Measurements from ENCODE around the gene ARHGAP44. TPM values are rescaled to one million over a fixed set of nuclear protein-coding genes. Genes with fewer than 3 reads are reported as not detected.

The ARHGAP44 gene
- total RNA-seq, 1 donor from 2014 or later = 9.9 TPM

- DNase-seq (no peak), ATAC-seq (no peak)
- intact Hi-C loops (cut with micrococcal nuclease) = no loop called here
Measured at GRCh38 chr17:12982224-12982623, 192.9 kb downstream of the ARHGAP44 start.

- ATAC-seq (peak; percentile 70), DNase-seq (peak; percentile 74)
- intact Hi-C loops (cut with micrococcal nuclease) = no loop called here
Measured at GRCh38 chr17:12983991-12984884, 194.9 kb downstream of the ARHGAP44 start.

GRCh38 chr17:12985431-12986293, 196.4 kb downstream of the ARHGAP44 start:
- no peak for DNase-seq
- intact Hi-C loops (cut with micrococcal nuclease) = no loop called here
- peak; percentile 75 for ATAC-seq

DNA sequence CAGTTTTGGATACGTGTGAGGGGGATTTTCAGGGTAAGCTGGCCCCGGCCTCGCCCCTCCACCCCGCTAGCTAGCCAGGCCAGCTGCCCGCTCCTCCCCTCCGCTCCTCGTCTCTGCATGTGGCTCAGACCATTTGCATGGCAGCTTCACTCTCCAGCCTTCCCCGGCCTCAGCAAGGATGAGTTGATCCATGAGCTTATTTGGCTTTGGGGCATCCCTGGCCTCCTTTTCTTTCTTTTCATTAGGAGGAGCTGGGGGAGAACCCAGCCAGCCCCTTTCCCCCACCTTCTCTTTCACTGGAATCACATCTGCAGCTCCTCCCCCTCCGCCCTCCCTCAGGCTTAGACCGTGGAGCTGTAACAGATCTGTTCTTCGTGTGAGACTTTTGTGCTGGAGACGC, 197.8 kb downstream of the ARHGAP44 start:
- DNase-seq = no peak

DNA sequence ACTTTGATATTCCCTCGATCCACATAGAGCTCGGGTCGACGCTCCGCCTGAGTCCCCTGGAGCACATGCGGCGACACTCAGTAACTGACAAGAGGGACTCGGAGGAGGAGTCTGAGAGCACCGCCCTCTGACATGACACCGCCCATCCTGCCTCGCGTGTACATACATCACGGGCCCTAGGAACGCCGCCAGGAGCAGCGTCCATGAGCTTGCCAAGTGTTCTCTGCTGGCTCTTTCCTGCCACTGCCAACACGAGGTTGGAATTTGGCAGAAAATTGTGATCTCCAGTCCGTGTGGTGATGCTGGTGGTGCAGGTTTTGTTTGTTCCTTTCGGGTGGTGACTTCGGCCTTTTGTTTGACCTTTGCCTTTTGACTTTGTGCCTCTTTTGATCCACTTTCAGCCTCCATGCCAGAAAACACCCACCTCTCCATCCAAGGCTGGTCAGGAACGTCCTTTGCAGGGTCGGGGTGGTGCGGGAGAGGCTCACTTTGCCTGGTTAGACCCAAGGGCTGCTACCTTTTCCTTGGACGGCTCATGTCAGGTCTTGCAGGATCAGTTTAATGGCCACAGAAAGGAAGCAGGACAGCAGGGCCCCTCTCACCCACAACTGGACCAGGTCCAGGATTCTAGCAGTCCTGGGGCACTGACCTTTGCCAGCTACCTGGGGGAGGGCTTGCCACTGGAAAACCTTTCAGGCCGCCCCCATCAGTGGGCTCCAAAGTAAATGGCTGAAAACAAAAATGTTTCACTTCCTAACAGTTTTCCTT, 200.9 kb downstream of the ARHGAP44 start:
- DNase-seq (peak; percentile 89), ATAC-seq (peak; percentile 80)
- intact Hi-C loops (cut with micrococcal nuclease) = no loop called here

More for the DNA sequence above, 197.8 kb downstream of the ARHGAP44 start:
- intact Hi-C loops (cut with micrococcal nuclease) = no loop called here
- ATAC-seq = no peak

DNA sequence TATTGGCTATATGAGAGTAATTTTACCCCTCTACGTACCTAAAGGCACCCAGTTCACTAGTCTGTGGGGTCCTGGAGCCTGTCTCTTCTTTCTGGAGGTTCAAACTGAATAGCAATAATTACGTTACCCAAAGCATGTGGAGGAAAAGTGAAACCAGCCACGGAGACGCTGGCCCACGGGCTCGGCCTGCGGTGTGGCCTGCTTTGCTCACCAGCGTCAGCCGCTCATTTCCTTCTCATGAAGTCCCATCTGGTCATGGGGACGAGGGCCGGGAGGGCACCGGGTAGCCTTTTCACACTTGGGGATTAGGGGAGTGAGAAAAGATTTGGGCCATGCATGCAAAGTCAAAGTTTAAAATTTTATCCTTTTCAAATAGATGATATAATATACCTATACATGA, 201.6 kb downstream of the ARHGAP44 start:
- DNase-seq (no peak), ATAC-seq (no peak)
- intact Hi-C loops (cut with micrococcal nuclease) = no loop called here

- intact Hi-C loops (cut with micrococcal nuclease) = no loop called here
- DNase-seq (no peak), ATAC-seq (no peak)
Measured at GRCh38 chr17:12992676-12993075, 203.4 kb downstream of the ARHGAP44 start.

DNA sequence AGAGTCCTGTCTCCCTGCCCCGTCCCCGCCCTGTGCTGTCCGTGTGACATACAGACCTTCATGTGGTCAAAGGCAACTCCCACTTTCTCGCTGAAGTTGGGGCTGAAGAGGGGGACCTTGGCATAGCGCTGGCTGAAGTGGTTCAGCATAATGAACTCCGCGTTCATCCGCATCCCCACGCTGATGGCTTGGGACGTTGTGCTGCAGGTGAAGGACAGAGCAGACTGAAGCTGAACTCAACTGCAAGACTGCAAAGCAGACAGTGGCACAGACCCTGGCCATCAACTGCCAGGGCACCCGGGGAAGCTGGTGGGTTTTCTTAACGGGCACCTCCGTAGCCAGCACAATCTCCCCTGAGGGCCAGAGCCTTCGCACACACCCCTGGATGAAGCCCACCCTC, 204.3 kb downstream of the ARHGAP44 start:
- ATAC-seq (no peak), DNase-seq (no peak)
- intact Hi-C loops (cut with micrococcal nuclease) = no loop called here

DNA sequence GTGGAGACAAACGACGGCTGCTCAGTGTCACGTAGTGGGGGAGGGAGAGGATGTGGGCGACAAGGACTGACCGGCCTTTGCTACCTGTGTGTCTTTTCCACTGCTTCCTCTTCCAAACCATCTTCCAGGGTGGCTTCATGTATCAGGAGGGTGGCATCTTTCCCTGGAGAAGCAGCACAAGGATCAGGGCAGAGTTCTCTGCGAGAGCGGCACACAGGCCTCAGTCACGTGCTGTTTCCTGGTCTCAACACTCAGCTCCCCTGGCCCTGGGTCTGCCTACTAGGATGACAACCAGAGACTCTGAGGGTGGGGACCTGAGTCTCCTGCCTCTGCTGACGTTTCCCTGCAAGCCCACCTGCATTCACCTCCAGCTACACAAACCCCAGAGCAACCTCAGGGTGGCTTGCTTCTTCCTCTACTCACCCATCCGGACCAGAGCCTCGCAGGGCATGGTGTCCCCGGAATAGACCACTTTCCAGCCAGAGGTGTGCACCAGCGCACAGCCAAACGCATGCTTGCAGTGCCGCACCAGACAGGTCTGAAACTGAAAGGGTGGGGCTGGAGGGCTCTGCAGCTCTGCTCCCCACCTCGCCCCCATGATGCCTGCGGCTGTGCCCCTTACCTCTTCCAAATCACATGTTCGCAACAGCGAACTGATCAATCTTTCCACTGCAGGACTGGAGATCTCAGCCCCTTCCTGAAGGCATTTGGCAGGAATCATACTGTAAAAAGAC, 205.2 kb downstream of the ARHGAP44 start:
- ATAC-seq (no peak), DNase-seq (no peak)
- intact Hi-C loops (cut with micrococcal nuclease) = no loop called here

DNA sequence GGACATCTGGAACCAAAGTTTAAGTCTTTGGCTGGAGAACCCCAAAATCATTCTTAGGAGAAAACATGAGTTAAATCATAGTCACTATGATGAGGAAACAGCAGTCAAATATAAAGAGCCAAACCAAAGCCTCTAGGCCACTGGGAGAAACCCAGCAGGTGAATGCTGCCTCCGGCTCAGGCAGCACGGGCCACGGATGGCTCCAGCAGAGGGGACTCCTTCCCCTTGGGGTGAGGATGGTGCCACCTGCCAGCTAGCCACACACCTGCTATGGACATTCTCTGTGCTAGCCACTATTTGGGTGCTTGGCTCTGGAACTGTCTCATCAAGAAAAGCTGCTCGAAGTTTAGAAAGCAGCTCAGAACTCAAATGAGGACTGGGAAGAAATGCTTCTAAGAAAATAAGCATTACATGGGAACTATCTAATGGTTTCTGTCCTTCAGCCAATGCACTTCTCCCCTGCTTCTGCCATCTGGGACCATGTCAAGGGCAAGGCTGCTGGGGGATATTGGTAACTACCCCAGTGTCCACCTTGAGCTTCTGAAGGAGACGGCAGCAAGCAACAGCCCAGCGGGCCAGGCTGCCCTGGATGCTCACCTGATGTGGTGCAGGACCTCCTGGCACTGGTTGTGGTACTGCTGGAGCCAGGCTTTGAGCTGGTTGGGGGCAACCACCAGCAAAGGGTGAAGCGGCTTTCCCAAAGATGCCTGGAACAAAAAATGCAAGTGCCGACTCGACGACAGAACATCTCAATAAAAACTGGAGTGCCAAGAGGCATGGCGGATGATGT, 206.0 kb downstream of the ARHGAP44 start:
- DNase-seq (no peak), ATAC-seq (no peak)
- intact Hi-C loops (cut with micrococcal nuclease) = no loop called here

- intact Hi-C loops (cut with micrococcal nuclease) = no loop called here
- DNase-seq = no peak
- no peak for ATAC-seq
Measured at GRCh38 chr17:12995896-12996295, 206.6 kb downstream of the ARHGAP44 start.

DNA sequence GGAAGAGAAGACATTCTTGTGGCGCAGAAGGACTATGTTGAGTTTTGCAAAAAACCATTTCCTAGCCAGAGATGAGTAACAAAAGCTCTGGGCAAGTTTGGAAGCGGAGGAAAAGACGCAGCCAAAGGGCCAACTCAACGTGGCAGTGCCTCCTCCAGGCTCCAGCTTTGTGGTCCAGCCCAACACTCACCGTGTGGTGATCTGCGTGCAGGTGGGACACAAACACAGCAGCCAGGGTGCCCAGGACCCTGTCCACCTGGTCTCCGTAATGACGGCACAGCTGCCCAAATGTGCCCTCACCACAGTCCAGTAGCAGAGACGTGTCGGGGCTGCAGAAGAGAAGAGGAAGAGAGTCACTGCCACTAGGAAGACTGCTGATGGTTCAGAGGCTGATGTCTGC, 207.1 kb downstream of the ARHGAP44 start:
- intact Hi-C loops (cut with micrococcal nuclease) = no loop called here

DNA sequence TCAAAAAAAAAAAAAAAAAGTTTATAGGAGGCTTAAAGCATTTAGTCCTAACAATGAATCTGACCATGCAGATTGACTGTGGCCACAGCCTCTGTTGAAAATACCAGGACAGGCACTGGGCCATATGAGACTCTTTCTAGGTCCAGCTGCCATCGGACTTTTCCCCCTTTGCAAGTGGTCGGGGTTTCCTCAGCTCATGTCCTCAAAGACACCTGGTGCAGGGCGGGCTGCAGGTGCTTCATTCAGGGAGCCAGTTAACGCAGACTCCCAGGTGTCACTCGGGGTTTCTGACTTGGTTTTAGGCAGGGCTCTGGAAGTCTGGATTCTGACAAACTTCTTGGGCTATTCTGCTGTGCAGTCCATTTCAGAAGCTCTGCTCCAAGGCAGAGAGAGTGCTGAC, 207.6 kb downstream of the ARHGAP44 start:
- ATAC-seq (no peak), DNase-seq (no peak)
- intact Hi-C loops (cut with micrococcal nuclease) = no loop called here

More for the DNA sequence above, 207.1 kb downstream of the ARHGAP44 start:
- ATAC-seq (no peak), DNase-seq (no peak)

GRCh38 chr17:12998461-12998860, 209.2 kb downstream of the ARHGAP44 start:
- intact Hi-C loops (cut with micrococcal nuclease) = no loop called here
- ATAC-seq (no peak), DNase-seq (no peak)

DNA sequence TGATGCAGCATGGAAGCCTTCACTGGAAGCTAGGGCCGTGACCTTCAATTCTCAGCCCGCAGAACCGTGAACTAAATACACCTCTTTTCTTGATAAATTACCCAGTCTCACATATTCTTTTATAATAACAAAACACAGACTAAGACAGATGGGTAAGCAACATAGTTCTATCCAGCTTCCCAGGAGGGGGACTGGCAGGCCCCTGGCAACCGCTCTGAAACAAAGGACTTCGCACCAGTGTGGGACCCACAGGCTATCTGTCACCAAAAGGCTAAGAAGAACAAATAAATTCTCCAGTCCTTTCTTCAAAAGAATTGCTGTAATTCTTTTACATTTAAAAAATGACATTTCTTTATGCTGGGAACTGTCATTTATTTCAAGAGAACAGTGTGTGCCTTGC, 209.6 kb downstream of the ARHGAP44 start:
- ATAC-seq = no peak
- no peak for DNase-seq
- intact Hi-C loops (cut with micrococcal nuclease) = no loop called here

DNA sequence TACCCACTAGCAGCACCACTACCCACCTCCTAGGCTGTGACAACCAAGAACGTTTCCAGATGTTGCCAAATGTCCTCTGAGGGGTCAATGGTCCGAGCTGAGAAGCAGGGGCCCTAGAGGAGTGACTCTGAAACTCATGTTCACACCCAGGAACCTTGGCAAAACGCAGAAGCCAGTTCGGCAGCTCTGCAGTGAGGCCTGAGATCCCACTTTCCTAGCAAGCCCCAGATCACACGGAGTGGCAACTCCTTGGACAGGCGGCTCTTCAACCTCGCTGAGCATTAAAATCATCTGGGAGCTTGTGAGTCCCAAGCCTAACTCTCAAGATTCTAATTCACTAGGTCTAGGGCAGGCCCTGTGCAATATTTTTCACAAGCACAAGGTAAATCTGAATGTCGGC, 211.3 kb downstream of the ARHGAP44 start:
- DNase-seq = no peak
- ATAC-seq = no peak
- intact Hi-C loops (cut with micrococcal nuclease) = loop anchor here (10.0 kb wide), 1 partner anchor 816 kb away; no protein-coding TSS in a partner anchor

DNA sequence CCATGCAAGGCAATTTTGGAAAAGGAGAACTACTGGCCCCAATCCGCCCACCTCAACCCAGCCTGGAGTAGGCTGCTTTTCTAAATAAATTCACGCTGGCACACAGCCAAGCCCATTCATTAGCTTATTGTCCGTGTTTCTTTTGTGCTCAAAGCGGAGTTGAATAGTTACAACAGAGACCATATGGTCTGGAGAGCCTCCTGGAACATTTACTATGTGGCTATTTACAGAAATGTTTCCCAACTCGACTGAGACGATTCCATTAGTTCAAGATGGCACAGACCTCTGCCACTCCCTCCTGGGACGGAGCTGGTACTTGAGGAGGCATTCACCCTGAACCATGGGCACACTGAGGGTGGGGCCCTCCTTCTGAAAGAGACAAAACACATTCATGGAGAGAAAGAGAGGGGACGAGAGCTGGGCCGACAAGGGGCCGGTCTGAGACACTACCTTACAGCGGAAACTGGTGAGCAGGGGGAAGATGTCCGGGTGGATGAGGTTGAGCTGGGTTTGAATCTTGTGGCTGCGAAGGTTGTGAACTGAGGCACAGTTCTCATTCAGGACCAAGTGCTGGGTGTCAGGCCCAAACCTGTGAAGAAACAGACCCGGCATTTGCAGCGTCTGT, 212.8 kb downstream of the ARHGAP44 start:
- ATAC-seq (no peak), DNase-seq (no peak)
- intact Hi-C loops (cut with micrococcal nuclease) = loop anchor here (10.0 kb wide), 1 partner anchor 817 kb away; no protein-coding TSS in a partner anchor
